Measurements from ENCODE around the gene FARSB. TPM values are rescaled to one million over a fixed set of nuclear protein-coding genes. Genes with fewer than 3 reads are reported as not detected.
"Not testable (repeated sequence)": the region's sequence is repeated elsewhere in the genome, so short reads cannot be mapped to it uniquely, and the experiment has no call there.

FARSB gene
- total RNA-seq, 1 experiment from 2014 or later = 67.6 TPM

DNA sequence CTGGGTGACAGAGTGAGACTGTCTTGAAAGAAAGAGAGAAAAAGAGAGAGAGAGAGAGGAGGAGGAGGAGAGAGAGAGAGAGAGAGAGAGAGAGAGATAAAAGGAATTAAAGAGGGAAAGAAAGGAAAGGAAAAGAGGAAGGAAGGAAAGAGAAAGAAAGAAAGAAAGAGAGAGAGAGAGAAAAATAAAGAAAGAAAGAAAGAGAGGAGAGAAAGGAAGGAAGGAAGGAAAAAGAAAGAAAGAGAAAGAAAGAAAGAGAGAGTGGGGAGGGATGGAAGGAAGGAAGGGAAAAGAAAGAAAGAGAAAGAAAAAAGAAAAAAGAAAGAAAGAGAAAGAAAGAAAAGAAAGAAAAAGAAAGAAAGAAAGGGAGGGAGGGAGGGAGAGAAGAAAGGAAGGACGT lies 45.3 kb upstream of the FARSB start:
- BruUV-seq (replicated peaks) = no TSS peak

DNA sequence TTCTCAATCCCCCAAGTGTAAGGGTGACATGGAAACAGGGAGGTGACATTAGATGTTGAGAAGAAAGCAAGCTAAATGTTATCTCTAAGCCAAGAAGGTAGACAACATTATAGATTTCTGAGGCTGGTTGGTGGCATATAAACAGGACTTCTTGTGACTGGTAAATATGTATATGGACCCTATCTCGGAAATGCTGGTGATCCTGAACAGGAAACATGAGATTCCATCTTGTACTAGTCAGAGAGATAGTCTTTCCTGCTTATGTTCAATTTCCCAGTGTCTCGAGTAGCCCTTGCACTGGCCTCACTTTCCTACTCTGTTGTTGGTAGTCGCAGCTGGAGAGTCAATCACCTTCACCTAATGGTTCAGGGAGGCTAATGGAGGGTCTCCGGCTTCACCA lies 42.4 kb upstream of the FARSB start:
- Mint-ChIP-seq H3K9me3 (ENCODE audit: low read depth, unreplicated experiment) (no peaks in the 10 kb centered on the region), H3K36me3 (ENCODE audit: insufficient read depth, unreplicated experiment) (peaks cover 100% of the 10 kb centered on the region), H3K27me3 (ENCODE audit: unreplicated experiment) (no peaks in the 10 kb centered on the region), H3K4me3 (ENCODE audit: low read depth, unreplicated experiment) (no peak overlapping the region), H3K4me1 (ENCODE audit: low read depth, unreplicated experiment) (peaks cover 31% of the 10 kb centered on the region), H3K27ac (ENCODE audit: unreplicated experiment) (no peak overlapping the region)
- BruUV-seq (replicated peaks) = no TSS peak
- CTCF ChIA-PET = interaction anchor here (0.7 kb wide), 1 partner anchor 265 kb away, joined by 3 read pairs; no protein-coding TSS in a partner anchor
- TF ChIP-seq, protein P1, sequence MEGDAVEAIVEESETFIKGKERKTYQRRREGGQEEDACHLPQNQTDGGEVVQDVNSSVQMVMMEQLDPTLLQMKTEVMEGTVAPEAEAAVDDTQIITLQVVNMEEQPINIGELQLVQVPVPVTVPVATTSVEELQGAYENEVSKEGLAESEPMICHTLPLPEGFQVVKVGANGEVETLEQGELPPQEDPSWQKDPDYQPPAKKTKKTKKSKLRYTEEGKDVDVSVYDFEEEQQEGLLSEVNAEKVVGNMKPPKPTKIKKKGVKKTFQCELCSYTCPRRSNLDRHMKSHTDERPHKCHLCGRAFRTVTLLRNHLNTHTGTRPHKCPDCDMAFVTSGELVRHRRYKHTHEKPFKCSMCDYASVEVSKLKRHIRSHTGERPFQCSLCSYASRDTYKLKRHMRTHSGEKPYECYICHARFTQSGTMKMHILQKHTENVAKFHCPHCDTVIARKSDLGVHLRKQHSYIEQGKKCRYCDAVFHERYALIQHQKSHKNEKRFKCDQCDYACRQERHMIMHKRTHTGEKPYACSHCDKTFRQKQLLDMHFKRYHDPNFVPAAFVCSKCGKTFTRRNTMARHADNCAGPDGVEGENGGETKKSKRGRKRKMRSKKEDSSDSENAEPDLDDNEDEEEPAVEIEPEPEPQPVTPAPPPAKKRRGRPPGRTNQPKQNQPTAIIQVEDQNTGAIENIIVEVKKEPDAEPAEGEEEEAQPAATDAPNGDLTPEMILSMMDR (IDR thresholded peaks at IDR 0.05; ENCODE audit: unreplicated experiment) = no peak
- intact Hi-C loops (cut with micrococcal nuclease; ENCODE audit: unreplicated experiment) = no loop called here
- no peak for DNase-seq

More for the DNA sequence above, 45.3 kb upstream of the FARSB start:
- peaks cover 98% of the 10 kb centered on the region for H3K36me3 Mint-ChIP-seq (ENCODE audit: insufficient read depth, unreplicated experiment)
- DNase-seq = no peak
- H3K4me3 Mint-ChIP-seq (ENCODE audit: low read depth, unreplicated experiment) = no peak overlapping the region
- peaks cover 30% of the 10 kb centered on the region for H3K4me1 Mint-ChIP-seq (ENCODE audit: low read depth, unreplicated experiment)
- intact Hi-C loops (cut with micrococcal nuclease; ENCODE audit: unreplicated experiment) = no loop called here
- no peaks in the 10 kb centered on the region for H3K9me3 Mint-ChIP-seq (ENCODE audit: low read depth, unreplicated experiment)
- TF ChIP-seq, protein P1 (IDR thresholded peaks at IDR 0.05; ENCODE audit: unreplicated experiment) = no peak
- H3K27me3 Mint-ChIP-seq (ENCODE audit: unreplicated experiment) = no peaks in the 10 kb centered on the region
- CTCF ChIA-PET = no interaction called here
- H3K27ac Mint-ChIP-seq (ENCODE audit: unreplicated experiment) = peak overlapping the region; percentile 9

DNA sequence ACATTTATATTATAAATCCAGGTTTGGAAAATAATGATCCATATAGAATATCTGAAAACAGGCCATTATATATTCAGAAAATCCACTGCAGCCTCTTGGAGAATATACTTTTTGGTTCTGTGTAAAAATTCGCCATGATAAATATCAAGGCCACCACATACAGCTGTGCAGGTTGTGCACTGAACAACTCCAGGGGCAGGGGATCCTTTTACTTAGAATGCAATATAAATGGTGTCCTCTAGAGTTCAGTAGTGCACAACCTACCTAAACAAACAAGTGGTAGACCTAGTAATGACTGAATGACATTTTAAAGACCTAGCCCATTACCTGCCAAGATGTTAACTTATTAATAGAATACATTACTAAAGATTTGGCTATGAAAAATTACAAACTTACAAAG lies 37.9 kb upstream of the FARSB start:
- peaks cover 100% of the 10 kb centered on the region for H3K36me3 Mint-ChIP-seq (ENCODE audit: insufficient read depth, unreplicated experiment)
- CTCF ChIA-PET = interaction anchor here (0.7 kb wide), 1 partner anchor 155 kb away, joined by 6 read pairs; no protein-coding TSS in a partner anchor
- no TSS peak for BruUV-seq (replicated peaks)
- peaks cover 50% of the 10 kb centered on the region for H3K4me1 Mint-ChIP-seq (ENCODE audit: low read depth, unreplicated experiment)
- no peaks in the 10 kb centered on the region for H3K9me3 Mint-ChIP-seq (ENCODE audit: low read depth, unreplicated experiment)
- intact Hi-C loops (cut with micrococcal nuclease; ENCODE audit: unreplicated experiment) = loop anchor here (2.0 kb wide), 1 partner anchor 407 kb away; no protein-coding TSS in a partner anchor
- H3K4me3 Mint-ChIP-seq (ENCODE audit: low read depth, unreplicated experiment) = no peak overlapping the region
- H3K27ac Mint-ChIP-seq (ENCODE audit: unreplicated experiment) = peak overlapping the region; percentile 36
- no peak for DNase-seq
- TF ChIP-seq, protein P1 (IDR thresholded peaks at IDR 0.05; ENCODE audit: unreplicated experiment) = no peak
- H3K27me3 Mint-ChIP-seq (ENCODE audit: unreplicated experiment) = no peaks in the 10 kb centered on the region

DNA sequence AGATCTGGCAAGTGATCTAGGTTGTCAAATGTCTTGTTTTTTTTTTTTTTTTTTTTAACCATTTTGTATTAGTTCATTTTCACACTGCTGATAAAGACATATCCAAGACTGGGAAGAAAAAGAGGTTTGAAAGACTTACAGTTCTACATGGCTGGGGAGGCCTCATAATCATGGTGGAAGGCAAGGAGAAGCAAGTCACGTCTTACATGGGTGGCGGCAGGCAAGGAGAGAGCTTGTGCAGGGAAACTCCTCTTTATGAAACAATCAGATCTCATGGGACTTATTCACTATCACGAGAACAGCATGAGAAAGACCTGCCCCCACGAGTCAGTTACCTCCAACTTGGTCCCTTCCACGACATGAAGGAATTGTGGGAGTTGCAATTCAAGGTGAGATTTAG lies 37.5 kb upstream of the FARSB start:
- H3K27me3 Mint-ChIP-seq (ENCODE audit: unreplicated experiment); H3K27ac Mint-ChIP-seq (ENCODE audit: unreplicated experiment); BruUV-seq (replicated peaks); H3K9me3 Mint-ChIP-seq (ENCODE audit: low read depth, unreplicated experiment); DNase-seq; intact Hi-C loops (cut with micrococcal nuclease; ENCODE audit: unreplicated experiment); H3K4me3 Mint-ChIP-seq (ENCODE audit: low read depth, unreplicated experiment): not testable (repeated sequence)
- peaks cover 100% of the 10 kb centered on the region for H3K36me3 Mint-ChIP-seq (ENCODE audit: insufficient read depth, unreplicated experiment)
- CTCF ChIA-PET = interaction anchor here (0.7 kb wide), 1 partner anchor 155 kb away, joined by 6 read pairs; no protein-coding TSS in a partner anchor
- peaks cover 52% of the 10 kb centered on the region for H3K4me1 Mint-ChIP-seq (ENCODE audit: low read depth, unreplicated experiment)

DNA sequence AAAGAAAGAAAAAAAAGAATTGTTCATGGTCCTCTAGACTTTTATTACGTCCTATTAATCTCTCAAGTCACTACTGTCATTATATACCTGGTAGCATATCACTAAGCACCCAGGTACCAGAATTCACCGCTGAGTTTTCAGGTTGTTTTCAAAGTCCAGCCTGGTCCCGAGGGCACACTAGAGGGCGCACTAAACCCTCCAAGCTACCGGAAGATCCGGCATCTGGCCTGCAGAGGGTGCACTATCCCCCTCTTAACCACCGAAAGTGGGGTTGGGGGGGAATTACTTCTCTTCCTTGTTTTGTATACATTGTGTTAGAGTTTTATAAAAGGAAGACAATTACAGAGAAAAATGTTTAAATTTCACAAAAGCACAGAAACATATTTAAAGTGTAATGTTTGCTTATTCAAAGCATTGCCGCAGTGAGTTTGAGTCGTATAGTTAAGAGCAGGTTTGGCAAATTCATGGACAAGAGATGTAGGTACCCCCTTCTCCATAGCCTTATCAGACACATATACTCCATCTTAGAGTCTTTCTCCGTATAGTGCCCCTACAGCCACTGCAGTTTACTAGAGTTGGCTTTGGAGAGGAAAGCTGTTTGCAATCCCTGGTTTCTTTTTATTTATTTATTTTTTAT lies 34.8 kb upstream of the FARSB start:
- intact Hi-C loops (cut with micrococcal nuclease; ENCODE audit: unreplicated experiment) = no loop called here
- Mint-ChIP-seq H3K36me3 (ENCODE audit: insufficient read depth, unreplicated experiment) (peaks cover 100% of the 10 kb centered on the region), H3K4me3 (ENCODE audit: low read depth, unreplicated experiment) (no peak overlapping the region), H3K9me3 (ENCODE audit: low read depth, unreplicated experiment) (no peaks in the 10 kb centered on the region), H3K27ac (ENCODE audit: unreplicated experiment) (peak overlapping the region; percentile 56), H3K4me1 (ENCODE audit: low read depth, unreplicated experiment) (peaks cover 66% of the 10 kb centered on the region), H3K27me3 (ENCODE audit: unreplicated experiment) (no peaks in the 10 kb centered on the region)
- peak; percentile 78 for DNase-seq
- CTCF ChIA-PET = interaction anchor here (0.7 to 1.0 kb wide), 4 partner anchors 12 to 248 kb away, joined by 3 to 4 read pairs (median 4); no protein-coding TSS in a partner anchor
- BruUV-seq (replicated peaks) = no TSS peak
- TF ChIP-seq, protein P1 (IDR thresholded peaks at IDR 0.05; ENCODE audit: unreplicated experiment) = peak; percentile 96
